HL-60 (cell line): ENCODE results near the gene SHB.

Source experiments
- DNase-seq, 2 experiments: peaks; one replicate each; pipeline ENCODE4 v3.0.0-alpha.2; 2010 to 2020; ENCODE audit warnings: low read depth in 1 of 2, low spot score in 1 of 2
- H3K27ac ChIP-seq: fragments of 250-450 bp; sonication (Bioruptor Pico); replicated peaks from 2 replicates; pipeline ENCODE4 v1.5.1; 2020; ENCODE audit warnings: mild to moderate bottlenecking, moderate library complexity
- H3K27me3 ChIP-seq: fragments of 250-450 bp; sonication (Bioruptor Pico); 2 replicates; pipeline ENCODE4 v1.5.1; 2021; ENCODE audit warnings: mild to moderate bottlenecking, moderate library complexity; ENCODE audit not compliant: insufficient read depth, poor library complexity, severe bottlenecking
- H3K4me3 ChIP-seq: replicated peaks from 2 replicates; pipeline ENCODE4 v1.5.1; 2011; ENCODE audit warnings: mild to moderate bottlenecking, control low read depth, low read length; ENCODE audit not compliant: insufficient read depth
- CTCF ChIP-seq: IDR thresholded peaks from one replicate; pipeline ENCODE4 v1.5.1; 2011; ENCODE audit warnings: low read length, control low read depth, inconsistent platforms; ENCODE audit not compliant: insufficient read depth
- GABPA ChIP-seq: IDR thresholded peaks from 2 replicates; pipeline ENCODE4 v1.6.1; 2012; ENCODE audit warnings: low read depth
- POLR2AphosphoS5 ChIP-seq: IDR thresholded peaks from 2 replicates; pipeline ENCODE4 v1.6.1; 2012; ENCODE audit warnings: low read depth
- REST ChIP-seq: IDR thresholded peaks from 2 replicates; pipeline ENCODE4 v1.6.1; 2012; ENCODE audit warnings: low read depth; ENCODE audit not compliant: insufficient replicate concordance
- SPI1 ChIP-seq: IDR thresholded peaks from 2 replicates; pipeline ENCODE4 v1.6.1; 2012; ENCODE audit warnings: low read depth, mild to moderate bottlenecking, borderline replicate concordance

Gene SHB

GRCh38 chr9:37974506-37975173 is 94.4 kb downstream of the SHB start:
- H3K27ac ChIP-seq: no peak overlapping the region
- DNase-seq: no peak
- no peaks in the 10 kb centered on the region for H3K27me3 ChIP-seq
- no peak for TF ChIP-seq REST
- TF ChIP-seq CTCF: no peak
- TF ChIP-seq SPI1: no peak
- no peak for TF ChIP-seq GABPA
- no peak for TF ChIP-seq POLR2AphosphoS5
- H3K4me3 ChIP-seq: no peak overlapping the region

- Histone ChIP-seq H3K27me3 (no peaks in the 10 kb centered on the region), H3K27ac (no peak overlapping the region), H3K4me3 (no peak overlapping the region)
- DNase-seq: no peak
- TF ChIP-seq POLR2AphosphoS5 (no peak), CTCF (no peak), REST (no peak), SPI1 (no peak), GABPA (no peak)
Measured at GRCh38 chr9:37972351-37972848, 96.6 kb downstream of the SHB start.

- Histone ChIP-seq H3K27ac (no peak overlapping the region), H3K27me3 (no peaks in the 10 kb centered on the region), H3K4me3 (no peak overlapping the region)
- DNase-seq: no peak
- no peak for TF ChIP-seq CTCF
- no peak for TF ChIP-seq GABPA
Measured at GRCh38 chr9:37971691-37972090, 97.3 kb downstream of the SHB start.

GRCh38 chr9:37971108-37971459 is 97.9 kb downstream of the SHB start:
- no peak overlapping the region for H3K4me3 ChIP-seq
- no peak for DNase-seq
- H3K27ac ChIP-seq: no peak overlapping the region
- H3K27me3 ChIP-seq: no peaks in the 10 kb centered on the region
- TF ChIP-seq CTCF (no peak), GABPA (no peak), POLR2AphosphoS5 (no peak), REST (no peak), SPI1 (no peak)
